Right cardiac atrium (tissue), 5 donors: ENCODE results near the gene YKT6. TPM values are rescaled to one million over a fixed set of nuclear protein-coding genes. Genes with fewer than 3 reads are reported as not detected.
"Not testable (repeated sequence)": the region's sequence is repeated elsewhere in the genome, so short reads cannot be mapped to it uniquely, and the experiment has no call there.

Experiments
- ATAC-seq, 2 donors: fragments of 200-7000 bp; cut with Tn5 transposase; one replicate each; pipeline versions ENCODE4 v1.8.0 to v1.9.1; 2020; ENCODE audit warnings: moderate library complexity in 2 of 2, mild to moderate bottlenecking in 1 of 2
- DNase-seq, 3 donors: peaks; one replicate each; pipeline ENCODE4 v3.0.0-alpha.2; 2020
- H3K27ac ChIP-seq: one replicate; pipeline ENCODE4 v1.5.1; 2013; ENCODE audit warnings: mild to moderate bottlenecking, low read length, control low read depth, moderate library complexity
- H3K27me3 ChIP-seq: one replicate; pipeline ENCODE4 v1.6.1; 2013; ENCODE audit not compliant: control insufficient read depth, insufficient read depth
- H3K4me1 ChIP-seq: one replicate; pipeline ENCODE4 v1.6.1; 2013; ENCODE audit warnings: low read length; ENCODE audit not compliant: control insufficient read depth, insufficient read depth
- H3K4me3 ChIP-seq: one replicate; pipeline ENCODE4 v1.5.1; 2013; ENCODE audit warnings: low read length, control low read depth
- H3K9me3 ChIP-seq: one replicate; pipeline ENCODE4 v1.6.1; 2013; ENCODE audit warnings: low read length; ENCODE audit not compliant: control insufficient read depth
- WGBS: extraction: QIAGEN DNeasy Blood & Tissue Kit; methylation state at CpG from one replicate; pipeline ENCODE4 v1.1.7; 2013; 5-methylcytosine and 5-hydroxymethylcytosine counted together
- intact Hi-C, 4 donors: fragments of 100-400 bp; cut with DNase I; formaldehyde crosslinking; loops; one replicate each; pipeline versions ENCODE4 v1.11.0 to v1.14.0; 2022 to 2023
- polyA plus RNA-seq: library from polyadenylated mRNA; stranded (reverse); fragments of 200-250 nt; gene quantifications from one replicate; pipeline ENCODE4 v1.2.3, GENCODE V29; 2013
- total RNA-seq, 4 donors: library from RNA; stranded (reverse); fragmentation: NEBNext Ultra II Directional; extraction: Animal tissue kit (Norgen Biotek cat#: 25700); gene quantifications; one replicate each; pipeline ENCODE4 v1.2.1, GENCODE V29; 2021
- donor health status: healthy with polysubstance abuse.
- donor health status: DM: no; HTN: yes; CAD: no.
- donor health status: DM: no; HTN: no; CAD: no.
- donor health status: DM: no; HTN: yes; CAD: no; lungs with severe emphysema.
- donor health status: DM: yes; HTN: yes; CAD: no.

Gene YKT6
- total and polyA plus RNA-seq, 5 donors: 38.8 to 63.4 (median 51.8) TPM

GRCh38 chr7:44158096-44158872 is 42.5 kb upstream of the YKT6 start:
- Histone ChIP-seq H3K27me3 (no peaks in the 10 kb centered on the region), H3K9me3 (no peaks in the 10 kb centered on the region), H3K4me3 (no peak overlapping the region), H3K27ac (no peak overlapping the region), H3K4me1 (peaks cover 4% of the 10 kb centered on the region)
- 74% methylated on average over 10 of the region's 10 CpGs for WGBS
- DNase-seq (peak in 1 of 3 donors; percentile 29), ATAC-seq (no peak)
- intact Hi-C loops: no loop called here

- intact Hi-C loops: no loop called here
- ATAC-seq (no peak), DNase-seq (peak in 1 of 3 donors; percentile 25)
- H3K27me3 ChIP-seq: no peaks in the 10 kb centered on the region
- peaks cover 4% of the 10 kb centered on the region for H3K4me1 ChIP-seq
- 91% methylated on average over 12 of the region's 12 CpGs for WGBS
- H3K27ac ChIP-seq: no peak overlapping the region
- no peaks in the 10 kb centered on the region for H3K9me3 ChIP-seq
- H3K4me3 ChIP-seq: no peak overlapping the region
Observed at GRCh38 chr7:44158873-44159631, 41.7 kb upstream of the YKT6 start.

DNA sequence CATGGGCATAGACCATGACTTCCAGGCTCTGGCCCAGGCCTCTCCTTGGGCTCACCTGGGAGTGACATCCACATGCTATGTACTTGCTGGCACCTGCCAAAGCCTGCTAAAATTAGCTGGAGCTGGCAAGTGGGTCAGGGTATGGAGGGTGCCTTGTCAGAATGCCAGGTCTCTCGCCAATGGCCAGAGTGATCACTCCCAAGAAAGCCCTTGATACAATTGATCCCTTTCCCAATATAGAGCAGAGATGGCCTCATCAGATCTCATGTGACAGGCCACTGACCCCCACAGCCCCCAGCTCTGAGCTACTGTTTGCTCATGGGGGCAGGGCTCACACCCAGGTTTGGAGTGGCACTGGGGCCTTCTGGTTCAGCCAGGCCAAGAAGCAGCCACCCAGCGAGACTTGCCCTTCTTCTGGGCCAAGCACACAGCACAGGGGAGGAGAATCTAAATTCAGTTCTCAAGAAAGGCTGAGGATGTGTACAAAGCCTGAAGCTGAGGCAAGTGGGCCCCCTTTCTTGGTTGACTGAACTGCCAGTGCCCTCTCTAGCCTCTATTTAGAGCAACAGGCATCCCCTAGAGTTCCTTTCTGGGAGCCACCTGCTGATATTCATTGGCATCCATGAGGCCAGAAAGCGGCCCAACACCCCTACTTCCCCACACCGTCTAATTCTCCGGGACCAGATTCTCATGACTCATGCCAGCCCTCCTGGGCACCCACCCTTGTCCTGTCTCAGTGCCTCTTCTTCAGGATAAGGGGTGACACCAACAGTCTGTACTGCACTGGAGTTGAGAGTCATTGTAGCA is 40.8 kb upstream of the YKT6 start:
- Histone ChIP-seq H3K4me3 (no peak overlapping the region), H3K4me1 (peaks cover 4% of the 10 kb centered on the region), H3K9me3 (no peaks in the 10 kb centered on the region), H3K27me3 (no peaks in the 10 kb centered on the region), H3K27ac (no peak overlapping the region)
- DNase-seq: no peak
- ATAC-seq: peak in 1 of 2 donors; percentile 15
- WGBS: 77% methylated on average over 5 of the region's 5 CpGs
- intact Hi-C loops: no loop called here

- Histone ChIP-seq H3K27me3 (no peaks in the 10 kb centered on the region), H3K27ac (no peak overlapping the region), H3K4me1 (peaks cover 4% of the 10 kb centered on the region), H3K4me3 (no peak overlapping the region), H3K9me3 (no peaks in the 10 kb centered on the region)
- intact Hi-C loops: no loop called here
- 97% methylated on average over 2 of the region's 2 CpGs for WGBS
- DNase-seq: no peak
- no peak for ATAC-seq
Observed at GRCh38 chr7:44161371-44161770, 39.4 kb upstream of the YKT6 start.

- ATAC-seq: peak in 1 of 2 donors; percentile 36
- no peak overlapping the region for H3K4me3 ChIP-seq
- no peaks in the 10 kb centered on the region for H3K9me3 ChIP-seq
- 65% methylated on average over 4 of the region's 4 CpGs for WGBS
- H3K27ac ChIP-seq: no peak overlapping the region
- H3K4me1 ChIP-seq: peaks cover 4% of the 10 kb centered on the region
- H3K27me3 ChIP-seq: no peaks in the 10 kb centered on the region
- intact Hi-C loops: no loop called here
- DNase-seq: no peak
Observed at GRCh38 chr7:44162179-44162578, 38.6 kb upstream of the YKT6 start.

DNA sequence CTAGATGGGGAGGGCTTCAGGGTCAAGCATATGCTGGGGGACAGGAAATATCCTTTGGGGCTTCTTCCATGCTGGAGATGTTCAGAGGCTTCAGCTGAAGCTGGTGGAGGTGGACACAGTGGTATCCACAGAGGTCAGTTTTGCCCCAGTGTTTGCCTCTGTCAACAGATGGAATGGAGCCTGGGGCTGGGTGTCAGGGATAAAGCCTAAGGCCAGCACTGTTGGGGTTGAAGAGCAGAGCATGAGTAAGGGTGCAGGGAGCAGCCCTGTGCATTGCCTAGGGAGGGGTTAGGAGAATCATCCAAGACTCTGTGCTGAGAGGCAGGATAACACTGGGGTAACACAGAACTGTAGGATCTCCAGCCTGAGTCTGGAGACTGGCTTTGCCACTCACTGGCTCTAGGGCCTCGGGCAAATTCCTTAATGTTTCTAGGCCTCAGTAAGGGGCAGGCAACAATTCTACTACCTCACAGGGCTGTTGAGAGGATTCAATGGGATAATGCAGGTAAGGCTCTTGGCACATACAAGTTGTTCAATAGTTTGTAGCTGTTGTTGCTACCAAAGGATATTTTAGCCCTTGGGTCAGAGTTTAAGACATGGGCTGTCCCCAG is 37.9 kb upstream of the YKT6 start:
- intact Hi-C loops: no loop called here
- Histone ChIP-seq H3K4me3 (no peak overlapping the region), H3K4me1 (peaks cover 4% of the 10 kb centered on the region), H3K27me3 (no peaks in the 10 kb centered on the region), H3K27ac (no peak overlapping the region), H3K9me3 (no peaks in the 10 kb centered on the region)
- WGBS: 87% methylated on average over 1 of the region's 1 CpG
- ATAC-seq: peak in 1 of 2 donors; percentile 17
- DNase-seq: no peak

- Histone ChIP-seq H3K27ac (no peak overlapping the region), H3K27me3 (no peaks in the 10 kb centered on the region), H3K4me3 (no peak overlapping the region), H3K4me1 (peaks cover 4% of the 10 kb centered on the region), H3K9me3 (no peaks in the 10 kb centered on the region)
- DNase-seq: no peak
- 66% methylated on average over 1 of the region's 1 CpG for WGBS
- intact Hi-C loops: no loop called here
- ATAC-seq: no peak
Observed at GRCh38 chr7:44163591-44163990, 37.2 kb upstream of the YKT6 start.

DNA sequence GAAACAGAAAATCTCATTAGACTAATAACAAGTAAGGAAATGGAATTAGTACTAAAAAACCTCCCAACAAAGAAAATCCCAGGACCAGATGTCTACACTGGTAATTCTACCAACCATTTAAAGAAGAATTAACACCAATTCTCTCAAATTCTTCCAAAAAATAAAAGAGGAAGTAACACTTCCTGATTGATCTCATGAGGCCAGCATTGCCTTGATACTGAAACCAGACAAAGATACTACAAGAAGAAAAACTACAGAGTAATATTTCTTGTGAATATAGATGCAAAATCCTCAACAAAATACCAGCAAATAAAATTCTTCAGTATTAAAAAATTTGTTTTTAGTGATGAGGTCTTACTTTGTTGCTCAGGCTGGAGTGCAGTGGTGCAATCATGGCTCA is 32.9 kb upstream of the YKT6 start:
- intact Hi-C loops: no loop called here
- Histone ChIP-seq H3K4me1 (no peaks in the 10 kb centered on the region), H3K9me3 (no peaks in the 10 kb centered on the region), H3K27ac (no peak overlapping the region), H3K4me3 (no peak overlapping the region), H3K27me3 (no peaks in the 10 kb centered on the region)
- ATAC-seq (no peak), DNase-seq (no peak)

GRCh38 chr7:44171901-44172300 is 28.9 kb upstream of the YKT6 start:
- intact Hi-C loops, ATAC-seq, DNase-seq: not testable (repeated sequence)

DNA sequence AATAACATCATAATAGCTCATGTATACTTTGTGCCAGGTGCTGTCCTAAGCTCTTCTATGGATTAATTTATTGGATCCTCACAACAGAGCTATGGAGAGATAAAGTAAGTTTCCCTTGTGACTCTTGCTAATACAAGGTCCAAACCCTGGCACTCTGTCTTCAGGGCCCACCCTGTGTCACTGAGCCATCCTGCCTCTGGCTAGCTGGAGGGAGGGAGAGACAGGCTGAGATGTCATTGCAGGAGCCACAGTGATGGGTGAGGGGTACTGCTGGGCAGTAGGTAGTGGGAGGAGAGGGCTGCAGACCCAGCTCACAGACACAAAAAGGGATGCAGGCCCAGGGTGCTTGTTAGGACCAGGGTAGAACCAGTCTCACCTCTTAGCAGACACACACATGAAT is 28.4 kb upstream of the YKT6 start:
- Histone ChIP-seq H3K4me3 (no peak overlapping the region), H3K9me3 (no peaks in the 10 kb centered on the region), H3K27ac (no peak overlapping the region), H3K27me3 (no peaks in the 10 kb centered on the region), H3K4me1 (no peaks in the 10 kb centered on the region)
- ATAC-seq (no peak), DNase-seq (no peak)
- intact Hi-C loops: no loop called here

More at GRCh38 chr7:44171901-44172300, 28.9 kb upstream of the YKT6 start:
- H3K9me3 ChIP-seq, H3K27ac ChIP-seq, H3K27me3 ChIP-seq, H3K4me1 ChIP-seq, H3K4me3 ChIP-seq: not testable (repeated sequence)
- 94% methylated on average over 9 of the region's 9 CpGs for WGBS
